OCI-LY7 (cell line): ENCODE results near the gene SENP5. TPM values are rescaled to one million over a fixed set of nuclear protein-coding genes. Genes with fewer than 3 reads are reported as not detected.

Source experiments
- BruUV-seq: library from RNA; stranded (reverse); fragments of 400-500 nt; replicated peaks from 2 replicates; lab custom pipeline; 2021; lab: Mats Ljungman, UMichigan
- CTCF ChIA-PET: fragments of 300-600 bp; sonication (Branson Sonifier 250); formaldehyde crosslinking; loops from one replicate; lab custom pipeline; 2022; ENCODE audit warnings: antibody characterized with exemption; ENCODE audit not compliant: unreplicated experiment; lab: Charles Lee
- POLR2A ChIA-PET: fragments of 300-600 bp; sonication (Branson Sonifier 250); formaldehyde crosslinking; loops from one replicate; lab custom pipeline; 2022; ENCODE audit warnings: antibody characterized with exemption; lab: Charles Lee
- DNase-seq: peaks from one replicate; pipeline ENCODE4 v3.0.0-alpha.2; 2015; ENCODE audit warnings: low spot score
- H2AFZ ChIP-seq: fragments of 200-600 bp; sonication (generic), shearing (Covaris generic); 2 replicates; pipeline ENCODE4 v1.6.1; 2014; ENCODE audit warnings: mild to moderate bottlenecking, antibody characterized with exemption, low read length, moderate library complexity
- H3K27ac ChIP-seq: fragments of 200-600 bp; sonication (generic); 2 replicates; pipeline ENCODE4 v1.5.1; 2014; ENCODE audit warnings: mixed run types, low read depth, mild to moderate bottlenecking, moderate library complexity, low read length, inconsistent platforms; ENCODE audit not compliant: poor library complexity, severe bottlenecking
- H3K36me3 ChIP-seq: fragments of 200-600 bp; sonication (generic); 2 replicates; pipeline ENCODE4 v1.6.1; 2014; ENCODE audit warnings: mild to moderate bottlenecking, antibody characterized with exemption, low read length, moderate library complexity, mixed read lengths; ENCODE audit not compliant: insufficient read depth
- H3K4me1 ChIP-seq: fragments of 200-600 bp; sonication (generic); 2 replicates; pipeline ENCODE4 v1.5.1; 2014; ENCODE audit warnings: mild to moderate bottlenecking, low read length; ENCODE audit not compliant: insufficient read depth, poor library complexity, severe bottlenecking
- H3K4me2 ChIP-seq: fragments of 200-600 bp; sonication (generic); 2 replicates; pipeline ENCODE4 v1.6.1; 2014; ENCODE audit warnings: mild to moderate bottlenecking, low read length
- H3K4me3 ChIP-seq: fragments of 200-600 bp; sonication (generic); 2 replicates; pipeline ENCODE4 v1.5.1; 2014; ENCODE audit warnings: mild to moderate bottlenecking, low read depth, low read length; ENCODE audit not compliant: poor library complexity, severe bottlenecking
- H3K79me2 ChIP-seq: fragments of 200-600 bp; sonication (generic); 2 replicates; pipeline ENCODE4 v1.6.1; 2016; ENCODE audit warnings: low read depth, mild to moderate bottlenecking, low read length, moderate library complexity, mixed read lengths; ENCODE audit not compliant: insufficient read depth
- H3K9me2 ChIP-seq: fragments of 200-600 bp; sonication (generic); 2 replicates; pipeline ENCODE4 v1.6.1; 2016; ENCODE audit warnings: mild to moderate bottlenecking, low read length, mixed read lengths; ENCODE audit not compliant: insufficient read depth
- H3K9me3 ChIP-seq: fragments of 200-600 bp; sonication (generic); 2 replicates; pipeline ENCODE4 v1.6.1; 2014; ENCODE audit warnings: mild to moderate bottlenecking, mixed run types, low read length, mixed read lengths
- H4K20me1 ChIP-seq: fragments of 200-600 bp; sonication (generic); 2 replicates; pipeline ENCODE4 v1.6.1; 2014; ENCODE audit warnings: mild to moderate bottlenecking, antibody characterized with exemption, low read length, moderate library complexity, mixed read lengths; ENCODE audit not compliant: insufficient read depth
- EZH2phosphoT487 ChIP-seq: fragments of 200-600 bp; sonication (generic); IDR thresholded peaks from 2 replicates; pipeline ENCODE4 v1.6.1; 2018; ENCODE audit warnings: low read depth, borderline replicate concordance, mild to moderate bottlenecking, mixed run types, antibody characterized with exemption, low read length, moderate library complexity, mixed read lengths
- intact Hi-C: fragments of 100-400 bp; cut with micrococcal nuclease; formaldehyde crosslinking; loops from one replicate; pipeline ENCODE4 v1.10.0; 2022; ENCODE audit not compliant: unreplicated experiment
- total RNA-seq, 2 experiments: library from RNA; depleted of rRNA in 1 of 2; stranded (reverse); fragments of >200 nt in 1 of 2; shearing (Covaris generic) in 1 of 2; gene quantifications; 2 replicates each; pipeline ENCODE4 v1.2.3, GENCODE V29; 2014 to 2022
- TF ChIP-seq, protein P1 (sequence below): fragments of 200-600 bp; sonication (generic); conservative IDR thresholded peaks from 2 replicates; pipeline ENCODE4 v1.5.1; 2014; ENCODE audit warnings: mild to moderate bottlenecking, antibody characterized with exemption, low read length, moderate library complexity, mixed read lengths

Gene SENP5
- total RNA-seq, 2 experiments from 2014 or later = 40.2 to 42.9 TPM

DNA sequence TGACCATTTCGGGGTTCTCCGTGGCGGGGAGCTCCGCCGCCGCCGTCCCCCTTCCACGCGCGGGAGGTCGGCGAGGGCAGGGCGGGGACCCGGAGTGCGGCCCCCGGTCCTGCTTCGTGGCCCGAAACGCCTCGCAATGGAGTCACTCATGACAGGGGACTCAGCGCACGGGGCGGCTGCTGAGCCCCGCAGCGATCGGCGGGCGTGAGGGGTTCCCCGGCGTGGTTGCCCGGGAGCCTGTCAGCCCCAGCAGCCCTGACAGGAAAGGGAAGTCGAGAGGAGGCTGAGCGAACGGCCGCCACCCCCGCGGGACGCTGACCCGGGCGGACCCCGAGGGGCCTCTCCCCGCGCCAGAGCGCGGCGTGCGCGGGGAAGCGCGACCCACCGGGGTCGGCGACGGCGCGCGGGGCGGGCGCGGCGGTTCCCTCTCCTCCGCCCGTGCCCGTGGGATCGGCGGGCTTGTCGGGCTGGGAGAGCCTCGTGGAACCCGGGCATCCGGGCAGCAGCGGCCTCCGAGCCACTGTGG, 101.5 kb downstream of the SENP5 start:
- POLR2A ChIA-PET = no interaction called here
- intact Hi-C loops = loop anchor here (1.0 to 10.0 kb wide), 2 partner anchors 254 to 360 kb away; partner anchors contain the start of genes CEP19 and PIGX
- peak overlapping the region; percentile 72 for H3K4me3 ChIP-seq

DNA sequence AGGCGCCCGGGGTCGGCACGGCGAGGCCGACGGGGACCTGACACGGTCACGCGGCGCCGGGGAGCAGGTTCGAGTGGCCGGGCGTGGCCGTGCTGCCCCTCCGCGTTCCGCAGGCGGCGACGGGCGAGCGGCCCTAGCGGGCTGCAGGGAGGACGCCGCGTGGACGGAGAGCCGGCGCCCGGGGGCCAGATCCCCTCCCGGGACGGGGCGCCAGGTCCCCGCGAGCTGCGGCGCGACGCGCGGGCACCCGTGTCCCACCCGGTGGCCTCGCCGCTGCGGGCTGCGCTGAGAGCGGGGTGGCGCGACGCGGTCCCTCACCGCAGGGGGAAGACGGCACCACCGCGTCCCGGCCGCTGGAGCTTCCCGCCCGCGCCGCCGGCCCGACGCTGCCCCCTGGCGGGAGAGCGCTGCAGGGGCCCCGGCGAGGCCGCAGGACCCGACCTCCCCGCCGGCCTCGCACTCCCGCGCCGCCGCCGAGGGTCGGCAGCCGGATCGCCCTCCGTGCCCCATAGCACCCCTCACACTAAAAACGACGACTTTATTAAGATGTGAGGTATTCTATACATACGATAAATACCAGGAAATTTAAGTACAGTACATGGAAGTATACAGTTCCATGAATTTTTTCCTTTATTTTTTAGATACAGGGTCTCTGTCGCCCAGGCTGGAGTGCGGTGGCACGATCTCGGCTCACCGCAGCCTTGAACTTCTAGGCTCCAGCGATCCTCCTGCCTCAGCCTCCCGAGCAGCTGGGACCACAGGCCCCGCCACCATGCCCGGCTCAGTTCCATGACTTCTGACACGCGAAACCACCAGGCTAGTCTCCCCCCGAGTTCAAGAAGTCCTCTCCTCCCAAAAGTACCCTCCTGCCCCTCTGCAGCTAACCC, 102.2 kb downstream of the SENP5 start:
- intact Hi-C loops = loop anchor here (1.0 to 10.0 kb wide), 3 partner anchors 132 to 361 kb away; partner anchors contain the start of genes CEP19 and PIGX
- no peaks in the 10 kb centered on the region for H3K79me2 ChIP-seq
- no peaks in the 10 kb centered on the region for H3K9me2 ChIP-seq
- H3K9me3 ChIP-seq = no peaks in the 10 kb centered on the region
- ChIA-PET CTCF (interaction anchor here (0.6 kb wide), 1 partner anchor 98 kb away, joined by 3 read pairs; no protein-coding TSS in a partner anchor), POLR2A (interaction anchor here (0.6 kb wide), 2 partner anchors 52 to 701 kb away, joined by 3 read pairs; no protein-coding TSS in a partner anchor)
- H3K4me3 ChIP-seq = peak overlapping the region; percentile 72
- H2AFZ ChIP-seq = peak overlapping the region; percentile 83
- no TSS peak for BruUV-seq
- no peaks in the 10 kb centered on the region for H4K20me1 ChIP-seq
- no peaks in the 10 kb centered on the region for H3K36me3 ChIP-seq
- peaks cover 8% of the 10 kb centered on the region for H3K4me1 ChIP-seq
- DNase-seq = peak; percentile 73
- H3K27ac ChIP-seq = no peak overlapping the region
- H3K4me2 ChIP-seq = peak overlapping the region; percentile 100
- TF ChIP-seq EZH2phosphoT487 = no peak
- TF ChIP-seq, protein P1, sequence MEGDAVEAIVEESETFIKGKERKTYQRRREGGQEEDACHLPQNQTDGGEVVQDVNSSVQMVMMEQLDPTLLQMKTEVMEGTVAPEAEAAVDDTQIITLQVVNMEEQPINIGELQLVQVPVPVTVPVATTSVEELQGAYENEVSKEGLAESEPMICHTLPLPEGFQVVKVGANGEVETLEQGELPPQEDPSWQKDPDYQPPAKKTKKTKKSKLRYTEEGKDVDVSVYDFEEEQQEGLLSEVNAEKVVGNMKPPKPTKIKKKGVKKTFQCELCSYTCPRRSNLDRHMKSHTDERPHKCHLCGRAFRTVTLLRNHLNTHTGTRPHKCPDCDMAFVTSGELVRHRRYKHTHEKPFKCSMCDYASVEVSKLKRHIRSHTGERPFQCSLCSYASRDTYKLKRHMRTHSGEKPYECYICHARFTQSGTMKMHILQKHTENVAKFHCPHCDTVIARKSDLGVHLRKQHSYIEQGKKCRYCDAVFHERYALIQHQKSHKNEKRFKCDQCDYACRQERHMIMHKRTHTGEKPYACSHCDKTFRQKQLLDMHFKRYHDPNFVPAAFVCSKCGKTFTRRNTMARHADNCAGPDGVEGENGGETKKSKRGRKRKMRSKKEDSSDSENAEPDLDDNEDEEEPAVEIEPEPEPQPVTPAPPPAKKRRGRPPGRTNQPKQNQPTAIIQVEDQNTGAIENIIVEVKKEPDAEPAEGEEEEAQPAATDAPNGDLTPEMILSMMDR = peak; percentile 77

More for the DNA sequence above, 101.5 kb downstream of the SENP5 start:
- BruUV-seq = no TSS peak
- Histone ChIP-seq H3K36me3 (no peaks in the 10 kb centered on the region), H3K4me1 (peaks cover 8% of the 10 kb centered on the region), H3K9me2 (no peaks in the 10 kb centered on the region), H3K27ac (no peak overlapping the region), H3K79me2 (no peaks in the 10 kb centered on the region), H2AFZ (peak overlapping the region; percentile 83), H3K9me3 (no peaks in the 10 kb centered on the region), H4K20me1 (no peaks in the 10 kb centered on the region), H3K4me2 (peak overlapping the region; percentile 100)
- TF ChIP-seq, protein P1 = no peak
- no peak for TF ChIP-seq EZH2phosphoT487
- CTCF ChIA-PET = no interaction called here
- DNase-seq = peak; percentile 36
